Mesenteric fat pad (tissue), 1 donor: ENCODE measurements around the gene IL17RD. TPM values are rescaled to one million over a fixed set of nuclear protein-coding genes. Genes with fewer than 3 reads are reported as not detected.

Source experiments
- total RNA-seq: library from RNA; stranded (reverse); fragmentation: NEBNext Ultra II Directional; extraction: Animal tissue kit (Norgen Biotek cat#: 25700); gene quantifications from one replicate; pipeline ENCODE4 v1.2.1, GENCODE V29; 2021
- donor health status: DM: yes; HTN: yes; CAD: no.

The IL17RD gene
- total RNA-seq, 1 donor from 2014 or later = 3.5 TPM

Other genes with a start within 250 kb of the IL17RD start
- gene SPATA12, start 104.7 kb downstream of the IL17RD start, total RNA-seq = not detected
- not detected for gene HESX1, start 34.6 kb upstream of the IL17RD start, total RNA-seq
- gene APPL1, start 62.4 kb upstream of the IL17RD start, total RNA-seq = 40.9 TPM
- not detected for gene ASB14, start 127.3 kb upstream of the IL17RD start, total RNA-seq